GM21367 (cell line): Measurements from ENCODE around the gene ZNF853.
"Not testable (repeated sequence)": the region's sequence is repeated elsewhere in the genome, so short reads cannot be mapped to it uniquely, and the experiment has no call there.

Experiments
- ATAC-seq: cut with Tn5 transposase; IDR thresholded peaks from one replicate; pipeline ENCODE4 v1.9.1; 2021; ENCODE audit not compliant: unreplicated experiment

Gene ZNF853

DNA sequence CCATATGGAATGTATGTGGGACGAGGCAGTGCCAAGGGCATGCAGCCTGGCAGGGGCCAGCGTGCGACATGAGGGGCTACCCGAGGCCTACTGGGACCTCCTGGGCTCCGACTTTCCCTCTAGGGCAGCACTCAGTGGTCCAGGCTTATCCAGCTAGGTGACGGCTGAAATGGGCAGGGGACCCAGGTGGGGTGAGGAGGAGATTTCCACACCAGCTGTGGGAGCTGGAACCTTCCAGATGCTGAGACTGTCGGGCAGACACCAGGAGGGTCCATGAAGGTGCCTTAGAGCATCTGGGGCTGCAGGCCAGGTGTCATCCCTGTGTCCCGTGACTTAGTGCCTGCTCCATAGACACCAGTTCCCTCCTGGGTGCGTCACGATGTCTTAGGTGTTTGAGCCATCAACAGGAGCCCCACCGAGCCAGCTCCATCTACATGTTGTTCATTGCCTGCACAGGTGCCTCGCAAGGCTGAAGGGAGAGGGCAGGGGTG is 35.2 kb downstream of the ZNF853 start:
- no peak for ATAC-seq

DNA sequence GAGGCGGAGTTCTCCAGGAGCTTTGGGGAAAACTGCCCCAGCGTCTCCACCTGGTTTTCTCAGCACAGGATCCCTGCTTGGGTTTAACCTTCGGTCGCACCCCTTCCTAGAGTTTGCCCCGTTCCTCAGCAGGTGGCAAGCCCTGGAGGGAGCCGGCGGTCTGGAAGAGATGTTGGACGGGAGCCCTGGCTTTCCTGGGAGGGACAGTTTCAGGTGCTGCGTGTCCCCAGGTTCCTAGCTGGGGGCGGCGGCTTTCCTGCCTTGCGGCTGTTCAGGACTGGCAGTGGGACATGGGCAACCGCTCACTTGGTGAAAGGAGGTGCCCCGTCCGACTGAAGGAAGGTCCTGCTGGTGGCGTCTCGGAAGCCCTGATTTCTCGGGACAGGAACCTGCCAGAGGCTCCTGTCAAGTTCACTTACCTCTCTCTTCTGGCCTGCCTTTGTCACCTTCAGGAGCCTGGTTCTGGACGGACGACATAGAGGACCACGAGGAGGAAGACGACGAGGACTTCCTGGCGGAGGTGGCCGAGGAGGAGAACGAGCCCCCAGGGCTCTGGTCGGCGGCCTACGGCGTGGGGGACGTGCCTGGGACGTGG is 36.5 kb downstream of the ZNF853 start:
- ATAC-seq = no peak

DNA sequence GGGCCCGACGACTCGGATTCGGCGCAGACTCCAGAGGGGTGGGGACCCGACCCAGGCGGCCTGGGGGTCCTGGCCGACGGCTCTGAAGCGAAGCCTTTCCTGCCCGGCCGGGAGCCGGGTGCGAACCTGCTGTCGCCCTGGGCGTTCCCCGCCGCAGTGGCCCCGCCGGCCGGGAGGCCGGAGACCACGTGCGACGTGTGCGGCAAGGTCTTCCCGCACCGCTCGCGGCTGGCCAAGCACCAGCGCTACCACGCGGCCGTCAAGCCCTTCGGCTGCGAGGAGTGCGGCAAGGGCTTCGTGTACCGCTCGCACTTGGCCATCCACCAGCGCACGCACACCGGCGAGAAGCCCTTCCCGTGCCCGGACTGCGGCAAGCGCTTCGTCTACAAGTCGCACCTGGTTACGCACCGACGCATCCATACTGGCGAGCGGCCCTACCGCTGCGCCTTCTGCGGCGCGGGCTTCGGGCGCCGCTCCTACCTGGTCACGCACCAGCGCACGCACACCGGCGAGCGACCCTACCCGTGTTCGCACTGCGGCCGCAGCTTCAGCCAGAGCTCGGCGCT is 37.1 kb downstream of the ZNF853 start:
- no peak for ATAC-seq

DNA sequence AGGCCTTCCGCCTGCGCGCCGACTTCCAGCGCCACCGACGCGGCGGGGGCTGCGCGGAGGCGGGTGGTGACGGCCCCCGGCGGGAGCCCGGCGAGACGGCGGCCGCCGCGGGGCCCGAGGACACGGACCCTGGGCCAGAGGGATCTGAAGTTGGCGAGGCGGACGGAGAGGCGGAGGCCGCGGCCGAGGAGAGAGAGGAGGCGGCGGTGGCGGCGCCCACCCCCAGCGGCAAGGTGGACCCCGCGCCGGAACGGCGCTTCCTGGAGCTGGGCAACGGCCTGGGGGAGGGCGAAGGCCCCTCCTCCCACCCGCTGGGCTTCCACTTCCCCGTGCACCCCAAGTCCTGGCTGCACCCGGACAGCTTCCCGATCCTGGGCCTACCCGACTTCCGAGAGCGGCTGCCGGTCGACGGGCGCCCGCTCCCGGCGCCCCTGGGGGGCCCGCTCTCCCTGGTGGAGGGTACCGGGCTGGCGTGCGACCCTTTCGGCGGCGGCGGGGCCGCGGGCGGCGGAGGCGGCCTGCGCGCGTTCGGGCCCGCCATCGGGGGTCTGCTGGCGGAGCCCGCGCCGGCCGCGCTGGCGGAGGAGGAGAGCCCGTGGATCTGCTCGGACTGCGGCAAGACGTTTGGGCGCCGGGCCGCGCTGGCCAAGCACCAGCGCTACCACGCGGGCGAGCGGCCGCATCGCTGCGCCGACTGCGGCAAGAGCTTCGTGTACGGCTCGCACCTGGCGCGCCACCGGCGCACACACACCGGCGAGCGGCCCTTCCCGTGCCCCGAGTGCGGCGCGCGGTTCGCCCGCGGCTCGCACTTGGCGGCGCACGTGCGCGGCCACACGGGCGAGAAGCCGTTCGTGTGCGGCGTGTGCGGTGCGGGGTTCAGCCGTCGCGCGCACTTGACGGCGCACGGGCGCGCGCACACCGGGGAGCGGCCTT is 37.9 kb downstream of the ZNF853 start:
- no peak for ATAC-seq

DNA sequence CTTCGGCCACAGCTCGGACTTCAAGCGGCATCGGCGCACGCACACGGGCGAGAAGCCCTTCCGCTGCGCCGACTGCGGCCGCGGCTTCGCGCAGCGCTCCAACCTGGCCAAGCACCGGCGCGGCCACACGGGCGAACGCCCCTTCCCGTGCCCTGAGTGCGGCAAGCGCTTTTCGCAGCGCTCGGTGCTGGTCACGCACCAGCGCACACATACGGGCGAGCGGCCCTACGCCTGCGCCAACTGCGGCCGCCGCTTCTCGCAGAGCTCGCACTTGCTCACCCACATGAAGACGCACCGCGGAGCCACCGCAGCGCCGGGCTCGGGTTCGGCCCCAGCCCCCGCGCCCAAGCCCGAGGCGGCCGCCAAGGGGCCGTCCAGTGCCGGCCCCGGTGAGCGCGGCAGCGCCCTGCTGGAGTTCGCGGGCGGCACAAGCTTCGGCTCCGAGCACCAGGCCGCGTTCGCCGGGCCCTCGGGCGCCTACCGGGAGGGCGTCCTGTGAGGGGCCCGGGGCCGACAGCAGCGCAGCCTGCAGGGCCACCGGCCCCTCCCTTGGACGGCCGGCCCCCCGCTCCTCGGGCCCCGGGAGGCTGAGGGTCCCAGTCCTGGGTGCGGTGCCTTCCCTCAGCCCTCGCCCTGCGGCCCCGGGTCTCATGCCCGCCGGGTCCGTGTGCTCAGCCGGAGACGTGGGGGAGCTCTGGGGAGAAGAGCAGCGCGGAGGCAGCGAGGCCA is 38.9 kb downstream of the ZNF853 start:
- no peak for ATAC-seq

DNA sequence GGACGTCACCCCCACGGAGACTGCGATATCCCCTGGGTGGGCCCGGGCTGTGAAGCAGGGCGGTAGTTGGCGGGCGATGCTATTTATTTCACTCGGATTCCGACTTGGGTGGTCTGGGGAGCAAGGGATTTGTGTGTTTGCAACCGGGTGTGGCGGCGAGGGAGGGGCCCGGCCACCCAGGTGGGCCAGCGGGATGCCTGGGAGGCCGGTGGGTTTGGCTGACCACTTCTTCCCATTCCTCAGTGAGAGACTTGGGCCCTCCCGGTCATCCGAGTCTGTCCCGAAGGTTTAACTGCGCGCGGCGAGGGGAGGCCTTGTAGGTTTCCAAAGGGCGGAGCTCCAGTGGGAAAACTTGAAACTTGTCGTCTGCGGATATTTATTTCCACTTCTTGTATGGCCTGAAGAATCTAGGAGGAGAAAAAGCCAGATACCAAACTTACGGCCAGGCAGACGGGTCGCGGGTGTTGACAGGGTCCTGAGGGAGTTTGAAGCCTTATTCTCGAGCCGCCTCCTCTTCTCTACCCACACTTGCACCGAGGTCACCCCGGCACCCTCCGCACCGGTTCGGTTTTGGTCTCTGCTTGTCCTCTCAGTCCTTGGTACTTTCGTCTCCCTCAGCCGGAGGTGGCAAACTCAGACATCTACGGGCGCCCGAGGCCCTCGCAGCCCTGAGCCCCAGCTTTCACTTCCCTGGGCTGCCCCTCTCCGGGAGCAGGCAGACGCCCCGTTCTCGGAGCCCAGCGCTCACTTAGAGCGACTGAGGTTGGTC is 39.6 kb downstream of the ZNF853 start:
- no peak for ATAC-seq

DNA sequence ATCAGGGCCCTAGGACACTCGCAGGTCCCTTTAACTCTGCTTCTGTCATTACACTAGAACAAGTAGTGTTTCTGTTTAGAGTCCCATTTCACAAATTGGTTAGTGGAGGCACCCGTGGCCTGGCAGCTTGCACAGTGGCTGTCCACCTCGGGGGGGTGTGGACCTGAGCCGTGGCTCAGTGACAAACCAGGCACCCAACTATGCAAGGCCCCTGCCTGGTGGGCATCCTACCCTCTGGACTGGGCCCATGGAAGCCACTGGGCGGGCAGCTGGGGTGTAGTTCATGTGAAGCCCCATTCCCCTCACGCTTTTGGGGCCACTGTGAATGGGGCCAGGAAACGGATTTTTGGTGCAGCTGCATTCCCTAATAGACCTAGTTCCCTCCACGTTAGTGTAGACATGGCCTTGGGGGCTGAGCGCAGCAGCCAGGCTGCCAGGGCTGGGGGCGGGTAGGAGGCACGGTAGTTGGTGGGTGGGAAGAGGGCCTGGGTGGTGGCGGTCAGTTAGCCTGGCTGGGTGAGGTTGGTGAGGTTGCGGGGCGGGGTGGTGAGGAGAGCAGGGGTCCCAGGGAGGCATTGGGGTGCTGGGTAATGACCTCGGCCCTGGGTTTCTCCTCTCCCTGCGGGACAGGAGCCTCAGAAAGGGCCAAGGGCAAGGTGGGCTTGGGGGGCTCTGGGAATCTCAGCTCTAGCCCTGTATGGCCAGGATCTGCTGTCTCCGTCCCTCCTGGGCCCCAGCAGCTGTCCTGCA is 40.4 kb downstream of the ZNF853 start:
- ATAC-seq = no peak

DNA sequence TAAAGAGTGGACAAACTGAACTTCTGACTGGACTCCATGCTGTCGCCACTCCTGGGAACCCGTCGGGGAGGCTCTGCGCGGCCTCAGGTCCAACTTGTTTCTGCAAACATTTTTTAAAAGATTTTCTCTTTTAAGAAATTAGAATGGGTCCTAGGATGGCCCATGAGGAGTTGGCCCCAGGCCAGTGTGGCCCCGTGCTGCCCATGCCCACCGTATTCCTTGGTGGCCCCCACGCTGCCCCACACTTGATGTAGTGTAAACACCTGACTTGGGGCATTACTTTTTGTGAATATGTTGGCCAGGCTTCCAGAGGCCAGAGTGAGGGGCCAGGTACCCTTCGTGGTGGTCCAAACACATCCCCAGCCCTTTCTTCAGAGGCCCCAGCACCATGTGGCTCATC is 41.0 kb downstream of the ZNF853 start:
- no peak for ATAC-seq

DNA sequence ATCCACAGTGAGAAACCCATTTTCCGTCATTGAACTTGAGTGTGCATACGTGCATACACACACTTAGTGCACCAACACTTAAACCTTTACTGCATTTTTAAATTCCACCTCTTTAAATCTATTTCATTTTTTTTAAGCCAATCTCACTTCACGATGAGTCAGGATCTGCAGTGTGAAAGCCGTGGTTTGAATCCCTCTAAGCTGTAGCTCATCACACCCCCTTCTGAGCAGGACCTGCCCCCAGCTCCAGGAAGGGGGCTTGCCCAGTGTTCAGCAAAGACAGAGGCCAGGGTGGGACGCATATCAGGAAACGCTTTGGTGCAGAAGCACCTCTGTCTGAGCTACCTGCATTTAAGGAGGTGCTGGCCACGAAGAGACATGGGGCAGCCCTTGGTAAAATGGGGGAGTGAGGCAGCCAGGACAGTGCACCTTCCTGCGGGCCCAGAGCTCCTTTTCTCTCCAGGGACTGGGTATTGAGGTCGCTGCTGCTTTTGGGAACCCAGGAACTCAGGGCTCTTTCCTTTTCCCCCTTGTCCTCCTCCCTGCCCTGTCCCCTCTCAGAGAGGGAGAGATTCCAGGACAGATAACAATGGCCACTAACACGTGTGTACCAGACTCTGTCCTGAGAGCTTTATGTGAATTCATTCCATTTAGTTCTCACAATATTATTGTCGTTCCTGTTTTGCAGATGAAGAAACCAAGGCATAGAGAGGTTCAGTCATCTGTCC is 43.4 kb downstream of the ZNF853 start:
- no peak for ATAC-seq

DNA sequence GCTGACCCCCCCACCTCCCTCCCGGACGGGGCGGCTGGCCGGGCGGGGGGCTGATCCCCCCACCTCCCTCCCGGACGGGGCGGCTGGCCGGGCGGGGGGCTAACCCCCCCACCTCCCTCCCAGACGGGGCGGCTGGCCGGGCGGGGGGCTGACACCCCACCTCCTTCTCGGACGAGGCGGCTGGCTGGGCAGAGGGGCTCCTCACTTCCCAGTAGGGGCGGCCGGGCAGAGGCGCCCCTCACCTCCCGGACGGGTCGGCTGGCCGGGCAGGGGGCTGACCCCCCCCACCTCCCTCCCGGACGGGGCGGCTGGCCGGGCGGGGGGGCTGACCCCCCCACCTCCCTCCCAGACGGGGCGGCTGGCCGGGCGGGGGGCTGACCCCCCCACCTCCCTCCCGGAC is 55.4 kb downstream of the ZNF853 start:
- not testable (repeated sequence) for ATAC-seq
